ACC112 (cell line): Measurements from ENCODE around the gene FAM47E.

Experiments
- H2AFZ ChIP-seq: fragments of 200-600 bp; sonication (generic); one replicate; pipeline ENCODE4 v1.6.0; 2017; ENCODE audit warnings: antibody characterized with exemption, low read length; ENCODE audit not compliant: unreplicated experiment
- H3K27ac ChIP-seq: fragments of 200-600 bp; sonication (generic); 2 replicates; pipeline ENCODE4 v1.5.1; 2014; ENCODE audit warnings: low read depth, mild to moderate bottlenecking, antibody characterized with exemption, low read length, moderate library complexity
- H3K27me3 ChIP-seq: fragments of 200-600 bp; sonication (generic); 2 replicates; pipeline ENCODE4 v1.6.1; 2014; ENCODE audit warnings: mild to moderate bottlenecking, antibody characterized with exemption, low read length, moderate library complexity, mixed read lengths; ENCODE audit not compliant: insufficient read depth
- H3K36me3 ChIP-seq: fragments of 200-600 bp; sonication (generic); 2 replicates; pipeline ENCODE4 v1.6.1; 2016; ENCODE audit warnings: mild to moderate bottlenecking, antibody characterized with exemption, low read length, moderate library complexity, mixed read lengths; ENCODE audit not compliant: insufficient read depth
- H3K4me1 ChIP-seq: fragments of 200-600 bp; sonication (generic); one replicate; pipeline ENCODE4 v1.6.1; 2016; ENCODE audit warnings: low read length, mixed read lengths; ENCODE audit not compliant: insufficient read depth, unreplicated experiment, control insufficient read depth
- H3K4me3 ChIP-seq: fragments of 200-600 bp; sonication (generic); 2 replicates; pipeline ENCODE4 v1.5.1; 2014; ENCODE audit warnings: mild to moderate bottlenecking, low read depth, low read length
- H3K79me2 ChIP-seq: fragments of 200-600 bp; sonication (generic); one replicate; pipeline ENCODE4 v1.6.0; 2016; ENCODE audit warnings: low read length; ENCODE audit not compliant: control insufficient read depth, unreplicated experiment, insufficient read depth

Gene FAM47E

GRCh38 chr4:76226418-76226817 is 25.1 kb upstream of the FAM47E start:
- no peaks in the 10 kb centered on the region for H3K79me2 ChIP-seq
- no peaks in the 10 kb centered on the region for H3K27me3 ChIP-seq
- H3K4me1 ChIP-seq: no peaks in the 10 kb centered on the region
- H3K27ac ChIP-seq: no peak overlapping the region
- no peaks in the 10 kb centered on the region for H3K36me3 ChIP-seq
- no peak overlapping the region for H2AFZ ChIP-seq
- no peak overlapping the region for H3K4me3 ChIP-seq

GRCh38 chr4:76232681-76233080 is 18.8 kb upstream of the FAM47E start:
- peak overlapping the region; percentile 12 for H2AFZ ChIP-seq
- no peak overlapping the region for H3K4me3 ChIP-seq
- H3K27me3 ChIP-seq: no peaks in the 10 kb centered on the region
- H3K27ac ChIP-seq: no peak overlapping the region
- H3K36me3 ChIP-seq: no peaks in the 10 kb centered on the region
- H3K4me1 ChIP-seq: peaks cover 24% of the 10 kb centered on the region
- H3K79me2 ChIP-seq: no peaks in the 10 kb centered on the region

- Histone ChIP-seq H3K27ac (no peak overlapping the region), H3K4me3 (no peak overlapping the region), H2AFZ (no peak overlapping the region), H3K27me3 (no peaks in the 10 kb centered on the region), H3K36me3 (no peaks in the 10 kb centered on the region), H3K4me1 (peaks cover 24% of the 10 kb centered on the region), H3K79me2 (no peaks in the 10 kb centered on the region)
Observed at GRCh38 chr4:76233083-76233482, 18.4 kb upstream of the FAM47E start.

- H3K4me3 ChIP-seq: no peak overlapping the region
- no peak overlapping the region for H2AFZ ChIP-seq
- H3K79me2 ChIP-seq: no peaks in the 10 kb centered on the region
- H3K4me1 ChIP-seq: peaks cover 24% of the 10 kb centered on the region
- H3K27me3 ChIP-seq: no peaks in the 10 kb centered on the region
- H3K36me3 ChIP-seq: no peaks in the 10 kb centered on the region
- H3K27ac ChIP-seq: no peak overlapping the region
Observed at GRCh38 chr4:76233529-76233928, 18.0 kb upstream of the FAM47E start.

GRCh38 chr4:76233967-76234678 is 17.4 kb upstream of the FAM47E start:
- no peaks in the 10 kb centered on the region for H3K79me2 ChIP-seq
- H3K4me1 ChIP-seq: peaks cover 24% of the 10 kb centered on the region
- H3K27ac ChIP-seq: no peak overlapping the region
- H3K4me3 ChIP-seq: no peak overlapping the region
- no peaks in the 10 kb centered on the region for H3K27me3 ChIP-seq
- H2AFZ ChIP-seq: no peak overlapping the region
- no peaks in the 10 kb centered on the region for H3K36me3 ChIP-seq

GRCh38 chr4:76234679-76235044 is 16.9 kb upstream of the FAM47E start:
- Histone ChIP-seq H3K36me3 (no peaks in the 10 kb centered on the region), H3K27me3 (no peaks in the 10 kb centered on the region), H3K79me2 (no peaks in the 10 kb centered on the region), H3K4me1 (peaks cover 24% of the 10 kb centered on the region), H3K27ac (no peak overlapping the region), H2AFZ (no peak overlapping the region), H3K4me3 (no peak overlapping the region)

GRCh38 chr4:76235407-76235806 is 16.1 kb upstream of the FAM47E start:
- Histone ChIP-seq H2AFZ (no peak overlapping the region), H3K27ac (no peak overlapping the region), H3K4me1 (peaks cover 24% of the 10 kb centered on the region)

GRCh38 chr4:76235915-76236314 is 15.6 kb upstream of the FAM47E start:
- Histone ChIP-seq H3K79me2 (no peaks in the 10 kb centered on the region), H3K27me3 (peaks cover under 1% of the 10 kb centered on the region; the same call in 1 of the 2 replicates), H3K4me1 (peaks cover 24% of the 10 kb centered on the region), H2AFZ (no peak overlapping the region), H3K36me3 (no peaks in the 10 kb centered on the region), H3K27ac (no peak overlapping the region), H3K4me3 (no peak overlapping the region)

More at GRCh38 chr4:76235407-76235806, 16.1 kb upstream of the FAM47E start:
- Histone ChIP-seq H3K79me2 (no peaks in the 10 kb centered on the region), H3K36me3 (no peaks in the 10 kb centered on the region), H3K27me3 (no peaks in the 10 kb centered on the region), H3K4me3 (no peak overlapping the region)

- H3K4me1 ChIP-seq: peaks cover 13% of the 10 kb centered on the region
- no peaks in the 10 kb centered on the region for H3K36me3 ChIP-seq
- peaks cover 14% of the 10 kb centered on the region; the same call in 1 of the 2 replicates for H3K27me3 ChIP-seq
- H3K27ac ChIP-seq: no peak overlapping the region
- H2AFZ ChIP-seq: no peak overlapping the region
- H3K79me2 ChIP-seq: no peaks in the 10 kb centered on the region
- no peak overlapping the region for H3K4me3 ChIP-seq
Observed at GRCh38 chr4:76238236-76238635, 13.3 kb upstream of the FAM47E start.

GRCh38 chr4:76238701-76239100 is 12.8 kb upstream of the FAM47E start:
- no peak overlapping the region for H2AFZ ChIP-seq
- H3K4me3 ChIP-seq: no peak overlapping the region
- H3K27me3 ChIP-seq: peaks cover 14% of the 10 kb centered on the region; the same call in 1 of the 2 replicates
- H3K79me2 ChIP-seq: no peaks in the 10 kb centered on the region
- H3K27ac ChIP-seq: no peak overlapping the region
- H3K4me1 ChIP-seq: peaks cover 10% of the 10 kb centered on the region
- H3K36me3 ChIP-seq: no peaks in the 10 kb centered on the region

- Histone ChIP-seq H3K36me3 (no peaks in the 10 kb centered on the region), H3K27me3 (peaks cover 18% of the 10 kb centered on the region; the same call in 1 of the 2 replicates), H3K79me2 (no peaks in the 10 kb centered on the region), H3K4me3 (no peak overlapping the region), H3K27ac (no peak overlapping the region), H3K4me1 (peaks cover 10% of the 10 kb centered on the region), H2AFZ (no peak overlapping the region)
Observed at GRCh38 chr4:76240236-76240635, 11.3 kb upstream of the FAM47E start.
